Measurements from ENCODE around the gene ST14.

DNA sequence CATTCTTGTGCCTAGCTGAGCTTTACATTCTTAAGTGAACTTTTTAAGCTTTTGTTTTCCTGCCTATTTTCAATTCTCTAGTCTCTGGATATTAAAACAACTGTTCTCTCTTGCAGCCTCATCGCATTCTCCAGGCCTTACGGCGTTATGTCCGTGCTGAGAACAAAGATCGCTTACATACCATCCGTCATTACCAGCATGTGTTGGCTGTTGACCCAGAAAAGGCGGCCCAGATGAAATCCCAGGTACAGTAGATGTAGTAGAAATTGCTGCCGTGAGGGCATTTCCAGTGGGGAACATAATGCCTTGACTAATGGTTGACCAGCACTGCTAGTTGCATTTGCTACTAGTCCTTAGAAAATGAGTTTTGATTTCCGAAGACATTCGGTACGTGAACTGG is 29.7 kb upstream of the ST14 start:
- TF ChIP-seq, protein P1, sequence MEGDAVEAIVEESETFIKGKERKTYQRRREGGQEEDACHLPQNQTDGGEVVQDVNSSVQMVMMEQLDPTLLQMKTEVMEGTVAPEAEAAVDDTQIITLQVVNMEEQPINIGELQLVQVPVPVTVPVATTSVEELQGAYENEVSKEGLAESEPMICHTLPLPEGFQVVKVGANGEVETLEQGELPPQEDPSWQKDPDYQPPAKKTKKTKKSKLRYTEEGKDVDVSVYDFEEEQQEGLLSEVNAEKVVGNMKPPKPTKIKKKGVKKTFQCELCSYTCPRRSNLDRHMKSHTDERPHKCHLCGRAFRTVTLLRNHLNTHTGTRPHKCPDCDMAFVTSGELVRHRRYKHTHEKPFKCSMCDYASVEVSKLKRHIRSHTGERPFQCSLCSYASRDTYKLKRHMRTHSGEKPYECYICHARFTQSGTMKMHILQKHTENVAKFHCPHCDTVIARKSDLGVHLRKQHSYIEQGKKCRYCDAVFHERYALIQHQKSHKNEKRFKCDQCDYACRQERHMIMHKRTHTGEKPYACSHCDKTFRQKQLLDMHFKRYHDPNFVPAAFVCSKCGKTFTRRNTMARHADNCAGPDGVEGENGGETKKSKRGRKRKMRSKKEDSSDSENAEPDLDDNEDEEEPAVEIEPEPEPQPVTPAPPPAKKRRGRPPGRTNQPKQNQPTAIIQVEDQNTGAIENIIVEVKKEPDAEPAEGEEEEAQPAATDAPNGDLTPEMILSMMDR (IDR thresholded peaks at IDR 0.05), result no peak
- no peak for TF ChIP-seq FOXM1 (IDR thresholded peaks at IDR 0.05; ENCODE audit: low read depth)
- TF ChIP-seq, protein P2, sequence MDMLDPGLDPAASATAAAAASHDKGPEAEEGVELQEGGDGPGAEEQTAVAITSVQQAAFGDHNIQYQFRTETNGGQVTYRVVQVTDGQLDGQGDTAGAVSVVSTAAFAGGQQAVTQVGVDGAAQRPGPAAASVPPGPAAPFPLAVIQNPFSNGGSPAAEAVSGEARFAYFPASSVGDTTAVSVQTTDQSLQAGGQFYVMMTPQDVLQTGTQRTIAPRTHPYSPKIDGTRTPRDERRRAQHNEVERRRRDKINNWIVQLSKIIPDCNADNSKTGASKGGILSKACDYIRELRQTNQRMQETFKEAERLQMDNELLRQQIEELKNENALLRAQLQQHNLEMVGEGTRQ (IDR thresholded peaks at IDR 0.05; ENCODE audit: borderline replicate concordance, low read depth, low read length), result no peak

Data from SK-N-SH (cell line).